Sigmoid colon (tissue), 7 donors: ENCODE results near the gene TPGS1. TPM values are rescaled to one million over a fixed set of nuclear protein-coding genes. Genes with fewer than 3 reads are reported as not detected.

Source experiments
- DNase-seq: peaks from one replicate; pipeline ENCODE4 v3.0.0-alpha.2; 2019
- H3K27ac ChIP-seq, 4 donors: fragments of 200-600 bp; sonication (generic); one replicate each; pipeline ENCODE4 v1.5.1; 2016 to 2019; ENCODE audit warnings: mild to moderate bottlenecking in 1 of 4
- H3K27me3 ChIP-seq, 3 donors: fragments of 200-600 bp; sonication (generic); one replicate each; pipeline ENCODE4 v1.5.1; 2019; ENCODE audit warnings: mild to moderate bottlenecking in 1 of 3
- H3K36me3 ChIP-seq, 4 donors: fragments of 200-600 bp; sonication (generic); one replicate each; pipeline ENCODE4 v1.5.1; 2016 to 2019
- H3K4me1 ChIP-seq, 4 donors: fragments of 200-600 bp; sonication (generic); one replicate each; pipeline ENCODE4 v1.5.1; 2017 to 2019
- H3K4me3 ChIP-seq, 4 donors: fragments of 200-600 bp; sonication (generic); one replicate each; pipeline ENCODE4 v1.5.1; 2017 to 2019; ENCODE audit warnings: mild to moderate bottlenecking in 2 of 4, moderate library complexity in 1 of 4
- H3K9me3 ChIP-seq, 4 donors: fragments of 200-600 bp in 3 of 4; sonication (generic) in 3 of 4; one replicate each; pipeline versions ENCODE4 v1.5.1 to v1.6.1; 2013 to 2019
- CTCF ChIP-seq, 4 experiments: fragments of 450-650 bp in 3 of 4; fragments of 200-600 bp in 1 of 4; IDR thresholded peaks; one replicate each; pipeline ENCODE4 v1.5.1; 2016 to 2019; ENCODE audit warnings: antibody characterized with exemption in 4 of 4, mild to moderate bottlenecking in 3 of 4, moderate library complexity in 2 of 4
- EP300 ChIP-seq, 4 donors: sonication (generic); formaldehyde crosslinking; IDR thresholded peaks; one replicate each; pipeline ENCODE4 v1.6.1; 2017; ENCODE audit warnings: antibody characterized with exemption in 4 of 4
- POLR2A ChIP-seq, 2 donors: fragments of 450-650 bp; IDR thresholded peaks; one replicate each; pipeline ENCODE4 v1.6.1; 2016; ENCODE audit warnings: antibody characterized with exemption in 2 of 2, mild to moderate bottlenecking in 2 of 2, moderate library complexity in 2 of 2
- POLR2AphosphoS5 ChIP-seq, 4 donors: sonication (generic); formaldehyde crosslinking; IDR thresholded peaks; one replicate each; pipeline ENCODE4 v1.6.1; 2017; ENCODE audit warnings: antibody characterized with exemption in 4 of 4
- WGBS, 2 donors: extraction: QIAGEN DNeasy Blood & Tissue Kit; methylation state at CpG; one replicate each; pipeline ENCODE4 v1.1.7; 2013; 5-methylcytosine and 5-hydroxymethylcytosine counted together
- intact Hi-C: fragments of 100-400 bp; cut with DNase I; formaldehyde crosslinking; loops from one replicate; pipeline ENCODE4 v1.15.1; 2023
- polyA plus RNA-seq, 3 donors: library from polyadenylated mRNA; stranded (reverse); fragments of 200-250 nt; gene quantifications; one replicate each; pipeline ENCODE4 v1.2.3, GENCODE V29; 2013
- total RNA-seq, 4 donors: library from RNA; depleted of rRNA; stranded (reverse); fragments of >200 nt; gene quantifications; one replicate each; pipeline ENCODE4 v1.1.0, GENCODE V29; 2016
- donor health status: healthy with polysubstance abuse.
- donor health status: Bipolar disorder and iron deficiency.
- donor health status: healthy.

TPGS1 gene
- total and polyA plus RNA-seq, 7 donors: 14.3 to 78.8 (median 36.3) TPM

GRCh38 chr19:497869-498510 lies 9.3 kb upstream of the TPGS1 start:
- H3K9me3 ChIP-seq: no peaks in the 10 kb centered on the region
- WGBS, 2 donors: 3 to 5% methylated on average over 50 of the region's 50 CpGs
- H3K36me3 ChIP-seq: no peaks in the 10 kb centered on the region
- H3K4me1 ChIP-seq: peaks cover 0 to 22% (median 14%) of the 10 kb centered on the region in 4 donors
- no peak for DNase-seq
- TF ChIP-seq POLR2A (IDR thresholded peaks at IDR 0.05) (no peak), POLR2AphosphoS5 (IDR thresholded peaks at IDR 0.05) (no peak), CTCF (IDR thresholded peaks at IDR 0.05) (no peak), EP300 (IDR thresholded peaks at IDR 0.05) (no peak)
- peaks cover 35 to 49% (median 49%) of the 10 kb centered on the region in 3 donors for H3K27me3 ChIP-seq
- H3K4me3 ChIP-seq: peak overlapping the region in 1 of 4 donors; percentile 21
- no peak overlapping the region for H3K27ac ChIP-seq
- intact Hi-C loops: no loop called here

- WGBS, 2 donors: 11 to 14% methylated on average over 26 of the region's 26 CpGs
- intact Hi-C loops: no loop called here
- Histone ChIP-seq H3K36me3 (no peaks in the 10 kb centered on the region), H3K4me3 (no peak overlapping the region), H3K4me1 (peaks cover 0 to 22% (median 14%) of the 10 kb centered on the region in 4 donors), H3K9me3 (no peaks in the 10 kb centered on the region), H3K27me3 (peaks cover 35 to 49% (median 49%) of the 10 kb centered on the region in 3 donors), H3K27ac (no peak overlapping the region)
- no peak for DNase-seq
- TF ChIP-seq POLR2AphosphoS5 (IDR thresholded peaks at IDR 0.05) (no peak), EP300 (IDR thresholded peaks at IDR 0.05) (no peak), CTCF (IDR thresholded peaks at IDR 0.05) (no peak), POLR2A (IDR thresholded peaks at IDR 0.05) (no peak)
These were observed 8.8 kb upstream of the TPGS1 start for GRCh38 chr19:498511-498891.

- Histone ChIP-seq H3K36me3 (no peaks in the 10 kb centered on the region), H3K27me3 (peaks cover 35 to 49% (median 49%) of the 10 kb centered on the region in 3 donors), H3K9me3 (no peaks in the 10 kb centered on the region), H3K27ac (no peak overlapping the region), H3K4me3 (no peak overlapping the region), H3K4me1 (peaks cover 0 to 22% (median 14%) of the 10 kb centered on the region in 4 donors)
- intact Hi-C loops: no loop called here
- no peak for DNase-seq
- 68 to 76% methylated on average over 31 of the region's 31 CpGs for WGBS, 2 donors
- TF ChIP-seq EP300 (IDR thresholded peaks at IDR 0.05) (no peak), CTCF (IDR thresholded peaks at IDR 0.05) (no peak), POLR2AphosphoS5 (IDR thresholded peaks at IDR 0.05) (no peak), POLR2A (IDR thresholded peaks at IDR 0.05) (no peak)
These were observed 8.2 kb upstream of the TPGS1 start for GRCh38 chr19:498977-499623.

- H3K4me3 ChIP-seq: no peak overlapping the region
- H3K36me3 ChIP-seq: no peaks in the 10 kb centered on the region
- peaks cover 26 to 32% (median 26%) of the 10 kb centered on the region in 3 donors for H3K27me3 ChIP-seq
- TF ChIP-seq POLR2A (IDR thresholded peaks at IDR 0.05) (no peak), EP300 (IDR thresholded peaks at IDR 0.05) (no peak), POLR2AphosphoS5 (IDR thresholded peaks at IDR 0.05) (no peak), CTCF (IDR thresholded peaks at IDR 0.05) (no peak)
- intact Hi-C loops: no loop called here
- 85 to 91% methylated on average over 17 of the region's 17 CpGs for WGBS, 2 donors
- no peaks in the 10 kb centered on the region for H3K9me3 ChIP-seq
- H3K4me1 ChIP-seq: peaks cover 0 to 20% (median 16%) of the 10 kb centered on the region in 4 donors
- H3K27ac ChIP-seq: no peak overlapping the region
- DNase-seq: no peak
These were observed 5.7 kb upstream of the TPGS1 start for GRCh38 chr19:501646-502045.
